Mesothelial cell of epicardium (in vitro differentiated cells): Measurements from ENCODE around the gene MGAT4A. TPM values are rescaled to one million over a fixed set of nuclear protein-coding genes. Genes with fewer than 3 reads are reported as not detected.

ENCODE experiments used
- DNase-seq, 2 experiments: peaks; one replicate each; pipeline ENCODE4 v3.0.0; 2021; ENCODE audit warnings: low spot score in 2 of 2; ENCODE audit not compliant: unreplicated experiment in 2 of 2
- H3K27ac Mint-ChIP-seq: 2 replicates; pipeline ENCODE4 v1.8.0; 2021; ENCODE audit warnings: mixed read lengths
- H3K27me3 Mint-ChIP-seq: 2 replicates; pipeline ENCODE4 v1.8.0; 2021; ENCODE audit warnings: low read depth, mixed read lengths
- H3K36me3 Mint-ChIP-seq: 2 replicates; pipeline ENCODE4 v1.8.0; 2021; ENCODE audit warnings: mixed read lengths
- H3K4me1 Mint-ChIP-seq: 2 replicates; pipeline ENCODE4 v1.8.0; 2021; ENCODE audit warnings: mixed read lengths
- H3K4me3 Mint-ChIP-seq: 2 replicates; pipeline ENCODE4 v1.8.0; 2021; ENCODE audit warnings: mild to moderate bottlenecking, moderate library complexity, mixed read lengths
- H3K9me3 Mint-ChIP-seq: 2 replicates; pipeline ENCODE4 v1.8.0; 2021; ENCODE audit warnings: mixed read lengths
- CTCF ChIP-seq: fragments of 200-600 bp; sonication (generic); IDR thresholded peaks from one replicate; pipeline ENCODE4 v1.5.0; 2021; ENCODE audit warnings: antibody characterized with exemption; ENCODE audit not compliant: unreplicated experiment
- total RNA-seq: library from RNA; stranded (reverse); gene quantifications from 3 replicates; pipeline ENCODE4 v1.2.1, GENCODE V29; 2021

The MGAT4A gene
- total RNA-seq, 1 donor from 2014 or later, result 15.0 TPM

DNA sequence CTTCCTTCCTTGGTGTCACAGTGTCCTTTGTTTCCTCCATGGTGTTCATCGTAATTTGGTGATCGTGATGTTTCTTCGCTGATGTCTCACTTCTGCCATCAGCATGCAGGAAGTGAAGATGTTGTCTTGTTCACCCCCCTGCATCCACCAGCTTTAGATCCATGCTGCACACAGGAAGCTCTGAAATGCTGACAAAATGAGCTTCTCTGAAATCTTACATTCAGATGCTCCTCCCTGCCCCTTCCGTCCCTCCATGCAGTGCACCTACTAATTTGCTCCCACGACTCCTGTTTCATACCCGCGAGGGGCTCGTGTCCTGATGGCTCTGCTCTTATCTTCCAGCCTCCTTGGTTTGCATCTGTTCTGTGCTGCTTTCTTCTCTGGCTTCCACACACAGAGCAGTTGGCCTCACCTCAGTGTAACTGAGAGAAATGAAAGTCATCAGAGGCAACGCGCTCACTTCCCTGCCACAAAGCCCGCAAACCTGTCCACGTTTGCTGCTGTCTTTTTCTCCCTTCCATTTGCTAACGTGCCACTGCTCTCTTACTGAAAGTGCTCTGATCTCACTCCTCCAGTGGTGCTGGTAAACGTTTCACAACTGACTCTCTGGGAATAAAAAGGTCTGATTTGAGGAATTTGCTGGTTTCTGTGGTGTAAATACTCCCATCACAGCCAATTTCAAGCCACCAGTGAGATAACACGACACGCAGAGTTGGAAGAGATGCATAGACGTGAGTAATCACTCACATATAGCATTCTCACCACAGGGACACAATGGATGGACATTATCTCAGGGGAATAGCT, 41.0 kb upstream of the MGAT4A start:
- no peaks in the 10 kb centered on the region for H3K27me3 Mint-ChIP-seq
- DNase-seq, result no peak
- H3K27ac Mint-ChIP-seq, result no peak overlapping the region
- no peak for TF ChIP-seq CTCF
- H3K4me1 Mint-ChIP-seq, result peaks cover 39% of the 10 kb centered on the region
- H3K9me3 Mint-ChIP-seq, result no peaks in the 10 kb centered on the region
- H3K4me3 Mint-ChIP-seq, result no peak overlapping the region
- H3K36me3 Mint-ChIP-seq, result no peaks in the 10 kb centered on the region

DNA sequence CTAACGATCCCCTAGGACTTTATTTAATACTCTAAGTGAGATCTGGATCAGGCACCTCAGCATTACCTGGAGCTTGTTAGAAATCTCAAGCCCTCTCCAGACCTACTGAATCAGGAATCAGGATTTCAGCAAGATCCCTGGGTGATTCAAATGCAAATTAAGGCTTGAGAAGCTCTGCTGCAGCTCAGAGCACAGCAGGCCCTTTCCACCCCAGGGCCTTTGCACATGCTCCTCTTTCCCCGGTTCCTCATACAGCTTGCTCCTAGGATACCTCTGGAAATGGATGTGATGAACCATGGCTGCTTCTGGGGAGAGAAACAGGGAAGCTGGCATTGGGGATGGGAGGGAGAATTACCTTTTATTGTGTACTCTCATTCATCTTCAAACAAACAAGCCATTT, 40.3 kb upstream of the MGAT4A start:
- Mint-ChIP-seq H3K27ac (no peak overlapping the region), H3K4me3 (no peak overlapping the region), H3K4me1 (peaks cover 39% of the 10 kb centered on the region), H3K36me3 (no peaks in the 10 kb centered on the region), H3K9me3 (no peaks in the 10 kb centered on the region), H3K27me3 (no peaks in the 10 kb centered on the region)
- no peak for TF ChIP-seq CTCF
- DNase-seq, result no peak

DNA sequence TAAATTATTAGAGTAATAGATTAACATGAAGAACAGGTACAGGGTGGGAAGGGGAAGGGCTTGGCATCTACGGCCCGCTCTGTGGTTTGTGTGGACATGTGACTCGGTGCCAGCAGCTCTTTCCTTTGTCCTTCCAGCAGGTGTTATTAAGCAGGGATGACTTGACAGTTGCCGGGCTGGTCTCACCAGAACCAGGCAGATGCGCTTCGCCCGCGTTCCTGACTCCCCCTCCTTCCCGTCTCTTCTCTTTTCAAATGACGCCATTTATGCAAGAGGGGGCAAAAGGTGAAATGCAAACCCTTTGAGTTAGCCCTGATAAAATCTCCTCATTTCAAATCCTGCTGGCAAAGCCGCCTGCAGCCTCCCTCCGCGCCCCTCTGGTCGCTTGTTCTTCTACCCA, 38.9 kb upstream of the MGAT4A start:
- H3K27me3 Mint-ChIP-seq, result no peaks in the 10 kb centered on the region
- no peaks in the 10 kb centered on the region for H3K36me3 Mint-ChIP-seq
- no peak overlapping the region for H3K27ac Mint-ChIP-seq
- H3K9me3 Mint-ChIP-seq, result no peaks in the 10 kb centered on the region
- no peak for TF ChIP-seq CTCF
- peak overlapping the region; percentile 15 for H3K4me3 Mint-ChIP-seq
- DNase-seq, result no peak
- peaks cover 39% of the 10 kb centered on the region for H3K4me1 Mint-ChIP-seq

DNA sequence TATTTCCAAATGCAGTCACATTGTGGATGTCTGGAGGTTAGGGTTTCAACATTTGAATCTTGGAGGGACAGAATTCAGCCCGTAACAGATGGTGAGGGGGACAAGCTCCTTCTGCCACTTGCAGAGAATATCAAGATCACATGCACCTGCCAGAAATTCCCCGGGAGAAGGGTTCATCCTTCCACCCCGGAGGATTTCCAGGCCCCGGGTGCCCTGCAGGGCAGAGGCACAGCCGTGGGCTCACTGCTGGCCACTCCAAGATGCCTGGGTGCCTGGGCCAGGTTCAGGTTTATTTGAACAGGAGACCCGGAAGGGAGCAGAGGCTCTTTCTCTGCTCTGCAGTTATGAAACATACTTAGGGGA, 38.2 kb upstream of the MGAT4A start:
- no peak overlapping the region for H3K4me3 Mint-ChIP-seq

DNA sequence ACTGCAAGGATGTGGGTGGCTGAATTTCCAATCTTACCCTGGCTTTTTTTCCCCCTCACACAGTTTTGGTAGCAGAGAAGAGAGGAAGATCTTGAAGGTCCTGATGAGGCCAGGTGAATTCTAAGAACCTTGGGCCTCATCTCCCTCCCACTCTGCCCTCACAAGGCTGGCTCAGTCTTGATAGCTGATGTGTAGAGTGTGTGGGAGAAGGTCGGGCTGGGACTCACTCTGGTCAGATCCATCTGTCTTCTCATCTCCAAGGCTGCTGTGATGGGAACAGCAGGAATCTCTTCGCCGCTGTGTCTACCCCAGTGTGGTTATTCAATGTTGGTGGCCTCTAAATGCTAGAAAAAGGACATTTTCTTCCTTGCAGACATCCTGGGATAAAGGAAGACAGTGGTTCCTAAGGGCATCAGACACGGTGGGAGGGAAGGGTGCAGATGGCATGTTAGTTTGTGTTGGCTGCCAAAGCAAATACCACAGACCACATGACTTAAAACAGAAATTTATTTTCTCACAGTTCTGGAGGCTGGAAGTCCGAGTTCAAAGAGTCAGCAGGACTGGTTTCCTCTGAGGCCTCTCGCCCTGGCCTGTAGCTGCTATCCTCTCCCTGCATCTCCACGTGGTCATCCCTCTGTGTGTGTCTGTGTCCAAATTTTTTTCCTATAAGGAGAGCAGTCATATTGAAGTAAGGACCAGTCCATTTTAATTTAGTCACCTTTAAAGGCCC, 37.6 kb upstream of the MGAT4A start:
- no peak for TF ChIP-seq CTCF
- H3K4me1 Mint-ChIP-seq, result peaks cover 38% of the 10 kb centered on the region

More for the DNA sequence above, 38.2 kb upstream of the MGAT4A start:
- no peaks in the 10 kb centered on the region for H3K36me3 Mint-ChIP-seq
- H3K9me3 Mint-ChIP-seq, result no peaks in the 10 kb centered on the region
- no peak for DNase-seq
- no peaks in the 10 kb centered on the region for H3K27me3 Mint-ChIP-seq
- no peak for TF ChIP-seq CTCF
- H3K4me1 Mint-ChIP-seq, result peaks cover 39% of the 10 kb centered on the region
- no peak overlapping the region for H3K27ac Mint-ChIP-seq

More for the DNA sequence above, 37.6 kb upstream of the MGAT4A start:
- no peaks in the 10 kb centered on the region for H3K9me3 Mint-ChIP-seq
- H3K27ac Mint-ChIP-seq, result no peak overlapping the region
- H3K27me3 Mint-ChIP-seq, result no peaks in the 10 kb centered on the region
- no peak overlapping the region for H3K4me3 Mint-ChIP-seq
- H3K36me3 Mint-ChIP-seq, result no peaks in the 10 kb centered on the region
- no peak for DNase-seq
